Upper lobe of right lung (tissue), 1 donor: ENCODE data around the gene OGDHL. TPM values are rescaled to one million over a fixed set of nuclear protein-coding genes. Genes with fewer than 3 reads are reported as not detected.

Experiments used
- ATAC-seq: fragments of 200-7000 bp; cut with Tn5 transposase; one replicate; pipeline ENCODE4 v1.9.1; 2020; ENCODE audit warnings: mild to moderate bottlenecking, moderate library complexity
- DNase-seq: peaks from one replicate; pipeline ENCODE4 v3.0.0-alpha.2; 2020
- H3K27ac ChIP-seq: fragments of 200-600 bp; one replicate; pipeline ENCODE4 v1.8.0; 2022
- H3K27me3 ChIP-seq: fragments of 200-600 bp; one replicate; pipeline ENCODE4 v1.8.0; 2022; ENCODE audit warnings: mild to moderate bottlenecking
- H3K36me3 ChIP-seq: fragments of 200-600 bp; one replicate; pipeline ENCODE4 v1.8.0; 2022
- H3K4me1 ChIP-seq: fragments of 200-600 bp; one replicate; pipeline ENCODE4 v1.8.0; 2022
- H3K4me3 ChIP-seq: fragments of 200-600 bp; one replicate; pipeline ENCODE4 v1.8.0; 2022; ENCODE audit warnings: mild to moderate bottlenecking
- H3K9me3 ChIP-seq: fragments of 200-600 bp; one replicate; pipeline ENCODE4 v1.8.0; 2022
- CTCF ChIP-seq: fragments of 200-600 bp; IDR thresholded peaks from one replicate; pipeline ENCODE4 v1.8.0; 2022; ENCODE audit warnings: antibody characterized with exemption
- intact Hi-C: fragments of 100-400 bp; cut with DNase I; formaldehyde crosslinking; loops from one replicate; pipeline ENCODE4 v1.11.0; 2022
- total RNA-seq: library from RNA; stranded (reverse); fragmentation: NEBNext Ultra II Directional; extraction: Animal tissue kit (Norgen Biotek cat#: 25700); gene quantifications from one replicate; pipeline ENCODE4 v1.2.1, GENCODE V29; 2021
- donor health status: DM: no; HTN: yes; CAD: no; lungs with severe emphysema.

The OGDHL gene
- total RNA-seq, 1 donor from 2014 or later: 0.69 TPM

DNA sequence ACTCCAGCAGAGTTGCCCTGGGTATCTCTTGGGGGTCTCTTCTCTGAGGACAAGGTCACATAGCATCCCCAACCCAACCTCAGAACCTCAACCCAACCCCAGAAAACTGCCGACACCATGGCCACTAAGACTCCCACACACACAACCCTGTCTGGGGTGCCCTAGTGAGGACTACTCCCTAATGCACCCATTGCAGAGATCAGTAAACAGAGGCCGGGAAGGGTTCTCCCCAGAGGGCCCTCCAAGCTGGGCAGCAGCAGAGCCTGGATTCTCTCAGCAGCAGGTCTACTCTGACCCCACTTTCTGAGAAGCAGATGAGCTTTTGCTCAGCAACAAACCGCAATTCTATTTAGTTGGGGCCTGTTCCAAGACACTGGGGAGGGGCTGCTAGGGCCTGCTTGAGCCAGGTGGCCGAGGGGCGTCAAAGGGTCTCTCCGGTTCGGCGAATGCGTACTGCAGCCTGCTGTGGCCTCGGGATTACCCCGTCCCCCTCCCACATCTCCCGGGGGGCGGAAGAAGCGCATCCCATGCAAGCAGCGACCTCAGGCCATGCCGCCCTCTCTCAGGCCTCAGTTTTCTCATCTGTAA, 828 bp downstream of the OGDHL start:
- Histone ChIP-seq H3K4me1 (no peaks in the 10 kb centered on the region), H3K4me3 (no peak overlapping the region), H3K27ac (no peak overlapping the region), H3K36me3 (no peaks in the 10 kb centered on the region), H3K9me3 (no peaks in the 10 kb centered on the region), H3K27me3 (peaks cover 22% of the 10 kb centered on the region)
- intact Hi-C loops: no loop called here
- ATAC-seq (no peak), DNase-seq (no peak)
- TF ChIP-seq CTCF: no peak

GRCh38 chr10:49760789-49761188, 1.3 kb downstream of the OGDHL start:
- Histone ChIP-seq H3K27ac (no peak overlapping the region), H3K4me3 (no peak overlapping the region), H3K4me1 (no peaks in the 10 kb centered on the region), H3K27me3 (peaks cover 17% of the 10 kb centered on the region), H3K36me3 (no peaks in the 10 kb centered on the region), H3K9me3 (no peaks in the 10 kb centered on the region)
- DNase-seq (no peak), ATAC-seq (no peak)
- TF ChIP-seq CTCF: no peak
- intact Hi-C loops: no loop called here

GRCh38 chr10:49759787-49760551, 2.2 kb downstream of the OGDHL start:
- ATAC-seq: no peak
- H3K4me3 ChIP-seq: no peak overlapping the region
- H3K9me3 ChIP-seq: no peaks in the 10 kb centered on the region
- peaks cover 17% of the 10 kb centered on the region for H3K27me3 ChIP-seq
- no peaks in the 10 kb centered on the region for H3K36me3 ChIP-seq
- intact Hi-C loops: no loop called here
- no peak overlapping the region for H3K27ac ChIP-seq
- no peak for DNase-seq
- TF ChIP-seq CTCF: no peak
- no peaks in the 10 kb centered on the region for H3K4me1 ChIP-seq

DNA sequence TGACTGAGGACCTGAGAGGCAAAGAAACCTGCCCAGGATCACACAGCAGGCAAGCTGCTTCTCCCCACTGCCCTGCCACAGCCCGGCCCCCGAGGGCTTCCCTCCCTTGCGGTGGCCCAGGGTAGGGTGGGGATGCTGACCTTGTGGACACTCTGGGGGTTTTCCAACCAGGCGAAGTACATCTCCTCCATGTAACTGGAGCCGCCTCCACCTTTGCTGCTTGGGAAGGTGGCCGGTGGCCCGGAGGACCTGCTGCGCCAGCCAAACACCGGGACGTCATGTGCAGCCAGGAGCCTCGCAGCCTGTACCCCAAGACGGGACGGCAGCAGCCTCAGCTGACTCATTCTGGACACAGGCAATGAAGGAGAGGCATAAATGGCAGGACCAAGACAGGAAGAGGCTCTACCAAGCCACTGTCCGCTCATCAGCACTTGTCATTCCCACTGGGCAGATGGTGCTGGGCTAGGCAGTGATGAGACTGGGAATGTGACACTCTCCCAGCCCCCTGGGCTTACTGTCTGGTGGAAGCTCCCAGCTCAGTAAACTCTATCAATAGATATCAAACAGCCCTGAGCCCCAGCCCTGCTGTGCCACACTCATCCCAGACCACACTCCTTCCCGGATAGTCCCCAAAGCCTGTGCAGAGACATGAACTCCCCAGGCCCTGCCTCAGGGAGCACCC, 3.7 kb downstream of the OGDHL start:
- Histone ChIP-seq H3K36me3 (no peaks in the 10 kb centered on the region), H3K9me3 (no peaks in the 10 kb centered on the region), H3K4me1 (no peaks in the 10 kb centered on the region), H3K27ac (no peak overlapping the region), H3K4me3 (no peak overlapping the region), H3K27me3 (peaks cover 17% of the 10 kb centered on the region)
- ATAC-seq (no peak), DNase-seq (no peak)
- intact Hi-C loops: no loop called here
- no peak for TF ChIP-seq CTCF

- Histone ChIP-seq H3K4me1 (no peaks in the 10 kb centered on the region), H3K36me3 (no peaks in the 10 kb centered on the region), H3K27me3 (peaks cover 6% of the 10 kb centered on the region), H3K4me3 (no peak overlapping the region), H3K9me3 (no peaks in the 10 kb centered on the region), H3K27ac (no peak overlapping the region)
- intact Hi-C loops: no loop called here
- DNase-seq (no peak), ATAC-seq (no peak)
- TF ChIP-seq CTCF: no peak
These were observed 5.5 kb downstream of the OGDHL start for GRCh38 chr10:49756641-49757040.
